ENCODE measurements around the gene BDP1.
"Not testable (repeated sequence)": the region's sequence is repeated elsewhere in the genome, so short reads cannot be mapped to it uniquely, and the experiment has no call there.

GRCh38 chr5:71571811-71572210 lies 116.4 kb downstream of the BDP1 start:
- not testable (repeated sequence) for TF ChIP-seq POLR2A, CTCF (IDR thresholded peaks at IDR 0.05)

All from adrenal gland (tissue), 5 donors.